ENCODE data around the gene STK39. TPM values are rescaled to one million over a fixed set of nuclear protein-coding genes. Genes with fewer than 3 reads are reported as not detected.

The STK39 gene
- polyA plus RNA-seq, 1 donor from 2014 or later, result 9.5 TPM

GRCh38 chr2:167987558-167987957, 259.8 kb downstream of the STK39 start:
- Histone ChIP-seq H3K9ac (ENCODE audit: low read length) (no peak overlapping the region), H2AFZ (ENCODE audit: low read depth, low read length) (no peak overlapping the region), H3F3A (ENCODE audit: insufficient read depth, low read length, poor library complexity, severe bottlenecking) (no peaks in the 10 kb centered on the region), H3K9me3 (ENCODE audit: low read length) (no peaks in the 10 kb centered on the region), H3K79me2 (replicated peaks; ENCODE audit: insufficient read depth, low read length) (no peaks in the 10 kb centered on the region), H3K9me2 (ENCODE audit: insufficient read depth, low read length) (no peaks in the 10 kb centered on the region), H3K4me2 (ENCODE audit: low read length) (no peak overlapping the region), H4K20me1 (ENCODE audit: insufficient read depth) (no peaks in the 10 kb centered on the region), H3K36me3 (ENCODE audit: insufficient read depth, low read length) (no peaks in the 10 kb centered on the region), H3K27ac (ENCODE audit: low read length) (no peak overlapping the region), H3K4me3 (ENCODE audit: low read length) (no peak overlapping the region), H3K27me3 (ENCODE audit: insufficient read depth, low read depth, low read length) (no peaks in the 10 kb centered on the region)
- no peak for TF ChIP-seq CTCF (IDR thresholded peaks at IDR 0.05; ENCODE audit: poor library complexity, severe bottlenecking)
- TF ChIP-seq EZH2 (IDR thresholded peaks at IDR 0.05; ENCODE audit: borderline replicate concordance, insufficient read depth, low read length, poor library complexity, severe bottlenecking), result no peak
- TF ChIP-seq MXI1 (conservative IDR thresholded peaks at IDR 0.05; ENCODE audit: poor library complexity, severe bottlenecking), result no peak
- no peak for TF ChIP-seq TAF1 (IDR thresholded peaks at IDR 0.05; ENCODE audit: low read depth)
- no peak for TF ChIP-seq POLR2AphosphoS5 (IDR thresholded peaks at IDR 0.05)
- TF ChIP-seq, protein P1, sequence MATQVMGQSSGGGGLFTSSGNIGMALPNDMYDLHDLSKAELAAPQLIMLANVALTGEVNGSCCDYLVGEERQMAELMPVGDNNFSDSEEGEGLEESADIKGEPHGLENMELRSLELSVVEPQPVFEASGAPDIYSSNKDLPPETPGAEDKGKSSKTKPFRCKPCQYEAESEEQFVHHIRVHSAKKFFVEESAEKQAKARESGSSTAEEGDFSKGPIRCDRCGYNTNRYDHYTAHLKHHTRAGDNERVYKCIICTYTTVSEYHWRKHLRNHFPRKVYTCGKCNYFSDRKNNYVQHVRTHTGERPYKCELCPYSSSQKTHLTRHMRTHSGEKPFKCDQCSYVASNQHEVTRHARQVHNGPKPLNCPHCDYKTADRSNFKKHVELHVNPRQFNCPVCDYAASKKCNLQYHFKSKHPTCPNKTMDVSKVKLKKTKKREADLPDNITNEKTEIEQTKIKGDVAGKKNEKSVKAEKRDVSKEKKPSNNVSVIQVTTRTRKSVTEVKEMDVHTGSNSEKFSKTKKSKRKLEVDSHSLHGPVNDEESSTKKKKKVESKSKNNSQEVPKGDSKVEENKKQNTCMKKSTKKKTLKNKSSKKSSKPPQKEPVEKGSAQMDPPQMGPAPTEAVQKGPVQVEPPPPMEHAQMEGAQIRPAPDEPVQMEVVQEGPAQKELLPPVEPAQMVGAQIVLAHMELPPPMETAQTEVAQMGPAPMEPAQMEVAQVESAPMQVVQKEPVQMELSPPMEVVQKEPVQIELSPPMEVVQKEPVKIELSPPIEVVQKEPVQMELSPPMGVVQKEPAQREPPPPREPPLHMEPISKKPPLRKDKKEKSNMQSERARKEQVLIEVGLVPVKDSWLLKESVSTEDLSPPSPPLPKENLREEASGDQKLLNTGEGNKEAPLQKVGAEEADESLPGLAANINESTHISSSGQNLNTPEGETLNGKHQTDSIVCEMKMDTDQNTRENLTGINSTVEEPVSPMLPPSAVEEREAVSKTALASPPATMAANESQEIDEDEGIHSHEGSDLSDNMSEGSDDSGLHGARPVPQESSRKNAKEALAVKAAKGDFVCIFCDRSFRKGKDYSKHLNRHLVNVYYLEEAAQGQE (IDR thresholded peaks at IDR 0.05; ENCODE audit: borderline replicate concordance), result no peak
- no peak for TF ChIP-seq RAD21 (conservative IDR thresholded peaks at IDR 0.05)
- TF ChIP-seq EP300 (conservative IDR thresholded peaks at IDR 0.05; ENCODE audit: poor library complexity, severe bottlenecking), result no peak
- TF ChIP-seq SMC3 (conservative IDR thresholded peaks at IDR 0.05; ENCODE audit: poor library complexity), result no peak

- Histone ChIP-seq H3K9ac (ENCODE audit: low read length) (no peak overlapping the region), H3K4me3 (ENCODE audit: low read length) (no peak overlapping the region), H3K79me2 (replicated peaks; ENCODE audit: insufficient read depth, low read length) (no peaks in the 10 kb centered on the region), H4K20me1 (ENCODE audit: insufficient read depth) (no peaks in the 10 kb centered on the region), H3K27ac (ENCODE audit: low read length) (no peak overlapping the region), H3K27me3 (ENCODE audit: insufficient read depth, low read depth, low read length) (no peaks in the 10 kb centered on the region), H3K9me3 (ENCODE audit: low read length) (no peaks in the 10 kb centered on the region), H2AFZ (ENCODE audit: low read depth, low read length) (no peak overlapping the region), H3K9me2 (ENCODE audit: insufficient read depth, low read length) (no peaks in the 10 kb centered on the region), H3K4me2 (ENCODE audit: low read length) (no peak overlapping the region), H3F3A (ENCODE audit: insufficient read depth, low read length, poor library complexity, severe bottlenecking) (no peaks in the 10 kb centered on the region), H3K36me3 (ENCODE audit: insufficient read depth, low read length) (no peaks in the 10 kb centered on the region)
- no peak for TF ChIP-seq SMC3 (conservative IDR thresholded peaks at IDR 0.05; ENCODE audit: poor library complexity)
- no peak for TF ChIP-seq RAD21 (conservative IDR thresholded peaks at IDR 0.05)
- TF ChIP-seq EZH2 (IDR thresholded peaks at IDR 0.05; ENCODE audit: borderline replicate concordance, insufficient read depth, low read length, poor library complexity, severe bottlenecking), result no peak
- TF ChIP-seq CTCF (IDR thresholded peaks at IDR 0.05; ENCODE audit: poor library complexity, severe bottlenecking), result no peak
- TF ChIP-seq EP300 (conservative IDR thresholded peaks at IDR 0.05; ENCODE audit: poor library complexity, severe bottlenecking), result no peak
These were observed 260.4 kb downstream of the STK39 start for GRCh38 chr2:167987026-167987425.
